ENCODE measurements around the gene AKTIP.
"Not testable (repeated sequence)": the region's sequence is repeated elsewhere in the genome, so short reads cannot be mapped to it uniquely, and the experiment has no call there.

AKTIP gene

DNA sequence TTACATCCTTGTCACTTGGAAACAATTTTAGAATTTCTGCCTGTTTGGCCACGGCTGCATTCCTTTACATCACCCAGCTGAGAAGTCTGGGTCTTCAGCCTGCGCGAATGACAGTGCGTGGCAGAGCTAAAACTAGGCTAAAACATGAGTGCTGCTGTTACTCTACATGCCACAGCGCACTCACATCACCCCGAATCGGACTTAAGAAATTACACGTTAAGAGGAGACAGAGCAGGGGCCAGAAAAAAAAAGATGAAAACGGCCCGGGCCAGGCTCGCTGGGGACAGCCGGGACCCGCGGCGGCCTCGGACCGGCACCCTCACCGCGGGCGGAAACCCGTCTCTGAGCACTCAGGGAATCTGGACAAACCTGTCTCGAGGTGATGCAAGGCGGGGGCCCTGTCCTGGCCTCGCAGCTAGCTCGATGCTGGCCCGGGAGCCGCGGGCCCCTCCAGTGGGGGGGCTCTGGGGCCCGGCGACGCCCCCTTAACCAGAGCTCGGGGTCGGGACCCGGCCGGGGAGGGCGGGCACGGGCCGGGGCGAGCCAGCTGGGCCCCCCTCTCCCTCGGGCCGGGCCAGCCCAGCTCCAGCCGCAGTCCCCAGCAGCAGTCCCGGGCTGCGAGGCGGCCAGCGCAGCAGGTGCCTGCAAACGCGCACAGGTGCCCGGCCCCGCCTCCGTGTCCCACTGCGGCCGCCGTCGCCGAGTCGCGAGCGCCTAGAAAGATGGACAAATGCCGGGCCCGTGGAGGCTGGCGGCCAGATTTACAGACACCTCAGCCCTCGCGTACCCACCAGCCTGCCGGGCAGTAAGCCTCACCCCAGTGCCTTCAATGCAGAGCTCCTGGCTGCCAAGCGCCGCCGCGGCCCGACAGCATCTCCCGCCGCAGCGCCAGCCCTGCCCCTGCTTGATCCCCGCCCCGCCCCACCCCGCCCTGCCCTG lies at the start of gene AKTIP:
AKTIP (minus strand) TSS at position 879 of the 939 bp plus-strand sequence. CDS start 2,950 bp downstream, outside the sequence.
- peak in 1 of 2 donors; percentile 60 for DNase-seq (ENCODE audit: low read depth in 1 of 2, low spot score in 1 of 2)

DNA sequence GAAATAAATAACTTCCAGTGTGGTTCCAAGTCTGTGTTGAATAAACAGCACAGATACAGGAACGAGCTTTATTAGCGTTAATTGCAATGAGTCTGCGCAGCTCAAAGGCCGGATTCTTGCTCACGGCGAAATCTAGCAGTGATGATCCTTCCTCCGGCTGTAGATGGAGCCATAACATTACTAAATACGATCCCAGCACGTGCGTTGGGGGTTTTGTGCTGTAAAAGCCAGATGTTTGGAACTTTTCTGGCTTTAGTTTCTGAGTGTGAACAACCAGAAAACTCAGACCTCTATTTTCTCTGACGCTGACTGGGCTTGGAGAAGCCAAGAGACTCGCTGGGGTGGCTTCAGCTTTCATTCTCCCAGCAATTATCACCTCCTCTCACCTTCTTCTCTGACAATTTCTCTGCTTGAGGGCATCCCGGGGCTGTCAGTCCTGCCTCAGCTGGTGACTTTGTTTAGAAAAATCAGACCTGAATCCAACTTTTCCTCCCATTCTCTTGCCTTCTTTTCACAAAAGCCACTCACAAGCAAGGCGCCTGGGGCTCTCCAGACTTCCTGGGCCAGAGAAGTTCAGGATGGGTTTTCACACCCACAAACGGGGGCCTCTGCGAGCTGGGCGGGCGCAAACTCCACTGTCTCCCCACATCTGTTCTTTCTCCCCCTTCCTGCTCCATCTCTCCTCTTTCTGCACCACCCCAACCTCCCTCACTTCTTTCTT lies 47.1 kb upstream of the AKTIP start:
- peak; percentile 12 to 14 for DNase-seq (ENCODE audit: low read depth in 1 of 2, low spot score in 1 of 2)

GRCh38 chr16:53546988-53547391 lies 44.0 kb upstream of the AKTIP start:
- DNase-seq (ENCODE audit: low read depth in 1 of 2, low spot score in 1 of 2) = no peak

GRCh38 chr16:53545433-53545832 lies 42.4 kb upstream of the AKTIP start:
- DNase-seq (ENCODE audit: low read depth in 1 of 2, low spot score in 1 of 2) = peak in 1 of 2 donors; percentile 3

GRCh38 chr16:53542283-53542682 lies 39.3 kb upstream of the AKTIP start:
- DNase-seq (ENCODE audit: low read depth in 1 of 2, low spot score in 1 of 2) = no peak

GRCh38 chr16:53541326-53541725 lies 38.3 kb upstream of the AKTIP start:
- no peak for DNase-seq (ENCODE audit: low read depth in 1 of 2, low spot score in 1 of 2)

DNA sequence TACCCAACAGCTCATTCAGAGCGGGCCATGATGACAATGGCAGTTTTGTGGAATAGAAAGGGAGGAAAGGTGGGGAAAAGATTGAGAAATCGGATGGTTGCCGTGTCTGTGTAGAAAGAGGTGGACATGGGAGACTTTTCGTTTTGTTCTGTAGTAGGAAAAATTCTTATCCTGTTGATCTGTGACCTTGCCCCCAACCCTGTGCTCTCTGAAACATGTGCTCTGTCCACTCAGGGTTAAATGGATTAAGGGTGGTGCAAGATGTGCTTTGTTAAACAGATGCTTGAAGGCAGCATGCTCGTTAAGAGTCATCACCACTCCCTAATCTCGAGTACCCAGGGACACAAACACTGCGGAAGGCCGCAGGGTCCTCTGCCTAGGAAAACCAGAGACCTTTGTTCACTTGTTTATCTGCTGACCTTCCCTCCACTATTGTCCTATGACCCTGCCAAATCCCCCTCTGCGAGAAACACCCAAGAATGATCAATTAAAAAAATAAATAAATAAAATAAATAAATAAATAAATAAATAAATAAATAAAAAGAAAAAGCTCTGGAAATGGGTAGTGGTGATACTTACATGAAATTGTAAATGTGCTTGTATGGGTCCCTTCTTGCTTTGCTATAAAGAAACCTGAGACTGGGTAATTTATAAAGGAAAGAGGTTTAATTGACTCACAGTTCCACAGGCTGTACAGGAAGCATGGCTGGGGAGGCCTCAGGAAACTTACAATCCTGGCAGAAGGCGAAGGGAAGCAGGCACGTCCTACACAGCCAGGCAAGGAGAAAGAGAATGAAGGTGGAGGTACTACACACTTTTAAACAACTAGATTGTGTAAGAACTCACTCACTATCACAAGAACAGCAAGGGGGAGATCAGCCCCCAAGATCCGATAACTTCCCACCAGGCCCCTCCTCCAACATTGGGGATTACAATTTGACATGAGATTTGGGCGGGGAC lies 37.0 kb upstream of the AKTIP start:
- not testable (repeated sequence) for DNase-seq (ENCODE audit: low read depth in 1 of 2, low spot score in 1 of 2)

- not testable (repeated sequence) for DNase-seq (ENCODE audit: low read depth in 1 of 2, low spot score in 1 of 2)
Measured at GRCh38 chr16:53539346-53539745, 36.3 kb upstream of the AKTIP start.

DNA sequence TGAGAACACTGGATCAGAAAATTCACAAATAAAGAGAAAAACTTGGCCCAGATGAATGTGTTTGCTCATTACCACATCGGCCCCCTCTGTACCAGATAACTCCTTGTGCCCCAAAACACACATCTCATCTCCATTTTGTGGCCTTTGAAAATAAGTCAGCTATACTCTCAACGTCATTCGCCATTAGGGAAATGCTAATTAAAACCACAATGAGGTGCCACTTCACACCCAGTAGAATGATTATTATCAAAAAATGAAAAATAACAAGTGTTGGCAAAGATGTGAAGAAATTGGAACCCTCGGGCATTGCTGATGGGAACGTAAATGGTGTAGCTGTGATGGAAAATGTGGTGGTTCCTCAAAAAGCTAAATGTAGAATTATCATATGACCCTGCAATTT lies 34.6 kb upstream of the AKTIP start:
- DNase-seq (ENCODE audit: low read depth in 1 of 2, low spot score in 1 of 2) = no peak

DNA sequence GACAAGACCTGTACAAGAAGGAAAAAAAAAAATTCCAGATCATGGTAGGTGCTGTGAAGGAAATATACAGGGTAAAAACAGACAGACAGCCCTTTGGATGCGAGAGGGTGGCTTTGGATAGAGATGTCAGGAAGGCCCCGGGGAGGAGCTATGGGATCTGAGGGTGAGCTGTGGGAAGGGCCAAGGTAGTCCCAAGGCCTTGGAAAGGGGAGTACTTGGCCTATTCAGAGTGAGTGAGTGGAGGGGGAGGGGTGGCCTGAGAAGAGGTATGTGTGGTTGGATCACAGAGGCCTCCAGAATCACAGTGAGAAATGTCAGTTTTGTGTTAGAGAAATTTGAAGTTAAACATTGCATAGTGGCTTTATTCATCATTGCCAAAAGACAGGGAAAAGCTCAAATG lies 31.2 kb upstream of the AKTIP start:
- DNase-seq (ENCODE audit: low read depth in 1 of 2, low spot score in 1 of 2) = no peak

DNA sequence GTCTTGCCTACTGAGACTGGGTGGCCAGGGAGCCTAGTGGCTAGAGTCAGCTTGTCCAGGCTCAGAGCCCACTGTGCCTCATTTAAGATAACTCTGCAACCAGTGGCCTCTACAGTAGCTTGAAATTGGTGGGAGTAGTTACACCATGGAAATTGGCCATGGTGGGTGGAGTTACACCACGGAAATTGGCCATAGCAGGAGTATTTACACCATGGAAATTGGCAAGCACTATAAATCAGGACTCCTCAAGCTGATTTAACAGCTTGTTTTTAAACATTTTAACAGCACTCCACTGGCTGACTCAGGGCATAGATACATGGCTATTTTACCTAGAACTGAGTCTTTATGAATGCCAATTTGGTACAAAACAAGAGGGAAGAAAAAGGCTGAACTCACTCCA lies 27.7 kb upstream of the AKTIP start:
- DNase-seq (ENCODE audit: low read depth in 1 of 2, low spot score in 1 of 2) = no peak

DNA sequence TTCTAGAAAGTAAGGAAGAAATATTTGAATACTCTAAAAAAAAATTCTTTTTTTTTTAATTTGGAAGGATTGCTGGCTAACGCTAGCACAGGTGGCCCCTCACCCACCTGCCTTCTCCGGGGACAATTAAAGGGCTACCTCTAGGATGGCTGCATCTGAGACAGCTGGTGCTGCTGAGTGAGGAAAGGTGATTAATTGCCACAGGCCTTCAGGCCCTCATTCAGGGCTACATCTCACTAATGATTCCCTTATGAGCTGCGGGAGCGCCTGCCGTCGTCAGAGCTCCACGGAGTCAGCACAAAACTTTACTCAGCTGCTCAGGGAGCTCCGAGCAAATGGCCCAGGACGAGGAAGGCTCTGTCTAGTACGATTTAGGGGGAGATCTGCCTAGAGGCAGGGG lies 27.0 kb upstream of the AKTIP start:
- DNase-seq (ENCODE audit: low read depth in 1 of 2, low spot score in 1 of 2) = no peak

DNA sequence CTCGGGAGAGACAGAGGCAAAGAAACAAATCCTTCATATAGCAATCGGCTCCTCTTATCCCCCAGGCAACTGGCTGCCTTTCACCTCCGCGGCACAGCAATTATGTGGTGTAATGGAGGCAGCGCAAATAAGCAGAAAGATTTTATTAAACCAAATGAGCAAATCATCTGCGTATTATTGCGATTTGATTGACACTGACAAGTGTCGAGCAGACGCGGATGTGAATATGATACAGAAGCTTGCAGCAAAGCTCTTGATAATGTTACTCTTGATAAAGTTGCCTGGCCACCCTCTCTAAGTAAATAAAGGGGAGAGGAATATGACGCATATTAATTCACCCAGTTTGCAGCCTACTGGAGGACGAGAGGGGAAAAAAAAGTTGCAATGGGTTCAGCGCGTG lies 26.5 kb upstream of the AKTIP start:
- no peak for DNase-seq (ENCODE audit: low read depth in 1 of 2, low spot score in 1 of 2)

- DNase-seq (ENCODE audit: low read depth in 1 of 2, low spot score in 1 of 2) = no peak
Measured at GRCh38 chr16:53528797-53529196, 25.8 kb upstream of the AKTIP start.

GRCh38 chr16:53523971-53524548 lies 21.1 kb upstream of the AKTIP start:
- no peak for DNase-seq (ENCODE audit: low read depth in 1 of 2, low spot score in 1 of 2)

DNA sequence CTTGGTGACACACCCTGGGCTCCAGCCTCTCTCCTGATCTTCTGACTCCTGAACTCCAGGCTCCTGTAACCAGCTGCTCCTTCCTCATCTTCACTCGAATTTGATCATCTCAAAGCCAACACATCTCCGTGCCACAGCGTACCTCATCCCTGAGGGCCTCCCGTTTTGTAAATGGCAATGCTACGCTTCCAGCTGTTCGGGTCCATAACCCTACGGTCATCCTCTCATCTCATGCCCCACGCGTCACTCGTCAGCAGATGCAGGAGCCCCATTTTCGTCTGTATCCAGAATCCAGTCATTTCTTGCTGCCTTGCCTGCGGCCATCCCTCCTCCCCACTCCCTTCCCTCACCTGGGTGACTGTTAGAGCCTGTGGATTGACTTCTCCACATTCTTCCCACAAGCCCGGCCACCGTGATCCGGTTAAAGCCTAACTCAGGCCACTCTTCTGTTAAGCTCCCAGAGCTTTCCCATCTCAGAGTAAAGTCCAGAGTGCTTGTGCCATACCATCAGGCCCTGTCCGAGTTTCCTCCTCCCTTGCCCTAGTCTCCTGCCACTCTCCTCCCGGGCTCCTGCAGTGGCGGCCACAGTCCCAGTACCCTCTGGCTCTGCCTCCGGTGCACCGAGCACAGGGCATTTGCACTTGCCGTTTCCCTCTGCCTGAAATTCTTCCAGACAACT lies 20.3 kb upstream of the AKTIP start:
- no peak for DNase-seq (ENCODE audit: low read depth in 1 of 2, low spot score in 1 of 2)

GRCh38 chr16:53519417-53520091 lies 16.5 kb upstream of the AKTIP start:
- DNase-seq (ENCODE audit: low read depth in 1 of 2, low spot score in 1 of 2) = no peak

DNA sequence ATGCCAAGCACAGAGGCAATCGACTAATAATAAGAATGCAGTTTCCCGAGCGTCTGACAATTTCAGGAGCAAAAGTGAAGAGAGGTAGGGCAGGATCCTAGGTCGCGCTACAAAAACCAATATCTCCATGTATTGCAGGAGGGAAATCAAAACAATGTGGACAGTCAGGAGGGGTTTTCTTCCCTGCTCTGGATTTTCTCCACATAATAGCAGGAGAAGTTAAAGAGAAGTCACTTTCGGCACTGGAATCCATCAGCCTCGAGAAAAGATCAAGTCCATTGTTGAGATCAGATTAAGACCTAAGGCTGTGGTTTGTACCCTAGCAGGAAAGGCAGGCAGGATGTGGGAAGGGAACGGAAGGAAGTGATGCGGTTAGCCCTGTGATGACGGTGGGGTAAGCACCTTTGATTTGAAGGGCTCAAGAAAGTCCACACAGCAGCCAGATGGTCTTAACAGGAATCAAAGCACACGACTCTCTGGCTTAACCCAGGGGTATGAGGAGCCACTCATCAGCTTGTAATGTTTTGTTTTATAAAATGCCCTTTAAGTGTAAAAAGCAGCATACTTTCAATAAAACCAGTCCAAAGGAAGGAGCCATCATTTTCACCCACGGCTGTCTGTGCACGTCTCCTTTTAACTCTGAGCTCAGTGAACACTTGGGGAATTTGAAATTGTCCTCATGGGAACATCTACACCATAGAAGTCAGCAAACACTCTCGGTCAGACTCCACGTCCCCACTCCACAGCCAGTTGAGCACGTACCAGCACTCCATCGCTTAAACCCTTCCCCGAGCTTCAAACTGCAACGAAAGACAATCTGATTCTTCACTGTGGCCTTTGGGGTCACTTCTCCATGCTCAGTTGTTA lies 15.8 kb upstream of the AKTIP start:
- DNase-seq (ENCODE audit: low read depth in 1 of 2, low spot score in 1 of 2) = peak in 1 of 2 donors; percentile 54

DNA sequence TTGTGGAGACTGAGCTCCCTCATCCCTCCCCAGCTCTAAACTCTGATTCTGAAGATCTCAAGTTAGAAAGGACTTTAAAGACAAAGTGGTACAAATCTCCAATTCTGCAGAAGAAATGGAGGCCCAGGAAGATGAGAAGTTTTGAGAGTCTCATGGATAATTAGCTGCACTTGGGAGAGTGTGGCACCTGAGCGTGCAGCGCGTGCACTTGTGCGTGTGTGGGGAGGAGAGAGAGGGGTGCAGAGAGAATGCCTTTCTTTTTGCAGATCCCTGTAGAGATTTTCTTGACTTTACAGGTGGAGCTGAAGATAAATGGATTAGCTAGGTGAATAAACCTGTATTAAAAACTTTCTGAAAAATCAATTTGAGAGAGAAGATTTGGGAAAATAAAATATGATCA lies 14.8 kb upstream of the AKTIP start:
- DNase-seq (ENCODE audit: low read depth in 1 of 2, low spot score in 1 of 2) = no peak

Data from stimulated activated CD4-positive, alpha-beta T cell treated with anti-CD3 and anti-CD28 coated beads, Interleukin-15, amount 100 ng/mL, for 1 hour (primary cell).